Hematopoietic multipotent progenitor cell treated with erythropoietin and hydrocortisone succinate and interleukin-3 and kit ligand, for 4 days (in vitro differentiated cells): Measurements from ENCODE around the gene LIPN.

Experiments
- DNase-seq: peaks from one replicate; pipeline ENCODE4 v3.0.0-alpha.2; 2015

Gene LIPN

DNA sequence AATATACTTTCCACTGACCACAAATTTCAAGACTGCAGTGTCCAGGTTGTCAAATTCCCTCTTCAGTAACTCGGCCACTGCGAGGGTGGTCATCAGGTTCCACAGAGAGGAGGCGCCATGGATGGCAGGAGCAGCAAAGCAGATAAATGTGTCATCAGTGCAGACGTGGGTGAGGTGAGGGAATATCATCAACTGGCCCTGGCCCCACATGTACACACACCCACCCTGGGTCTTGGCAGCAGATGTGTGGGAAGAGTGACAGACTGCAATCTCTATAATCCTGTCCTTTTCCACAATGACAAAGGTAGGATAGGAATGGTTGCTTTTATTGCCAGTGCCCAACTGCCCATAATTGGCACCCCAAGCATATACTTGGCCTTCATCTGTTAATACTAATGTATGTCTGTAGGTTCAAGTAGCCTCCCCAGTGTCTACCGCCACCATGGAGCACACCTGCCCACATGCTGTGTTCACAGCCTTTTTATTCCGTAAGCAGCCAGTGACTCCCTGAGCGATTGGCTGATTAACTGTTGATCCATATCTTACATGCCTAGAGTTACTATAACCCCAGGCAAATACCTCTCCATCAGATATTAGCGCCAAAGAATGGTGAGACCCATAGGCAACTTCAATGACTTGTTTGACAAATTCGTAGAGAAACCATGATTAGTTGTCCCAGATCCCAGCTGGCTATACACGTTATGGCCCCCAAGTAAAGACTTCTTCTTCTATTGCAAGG is 26.4 kb downstream of the LIPN start:
- DNase-seq: no peak

DNA sequence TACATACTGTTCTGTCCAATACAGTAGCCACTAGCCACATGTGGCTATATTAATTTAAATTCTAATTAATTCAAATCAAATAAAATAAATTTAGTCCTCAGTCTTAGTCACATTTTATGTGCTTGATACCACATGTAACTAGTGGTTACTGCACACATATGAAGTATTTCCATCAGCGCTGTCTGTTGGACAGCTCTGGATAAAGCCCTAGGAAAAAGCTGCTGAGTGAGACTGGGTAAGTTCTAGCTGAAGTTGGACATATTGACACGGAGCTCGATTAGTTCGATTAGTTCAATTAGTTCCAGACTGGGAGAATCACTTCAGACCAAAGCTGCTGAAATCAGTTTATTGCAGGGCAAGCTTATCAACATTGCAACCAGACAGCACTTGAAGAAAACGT is 27.6 kb downstream of the LIPN start:
- no peak for DNase-seq

DNA sequence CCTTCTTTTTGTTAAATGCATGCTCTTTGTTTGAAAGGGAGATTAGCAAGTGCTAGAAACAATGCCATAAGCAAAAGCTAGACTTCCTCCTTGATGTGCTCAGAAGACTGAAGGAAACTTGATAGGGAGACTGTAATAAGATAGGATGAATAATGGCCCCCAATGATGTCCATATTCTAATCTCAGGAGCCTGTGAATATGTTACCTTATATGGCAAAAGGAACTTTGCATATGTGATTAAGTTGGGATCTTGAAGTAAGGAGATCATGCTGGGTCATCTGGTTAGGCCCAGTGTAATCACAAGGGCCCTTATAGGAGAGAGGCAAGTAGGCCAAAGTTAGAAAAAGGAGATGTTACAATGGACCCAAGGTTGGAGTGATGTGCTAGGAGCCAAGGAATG is 29.1 kb downstream of the LIPN start:
- DNase-seq: no peak

DNA sequence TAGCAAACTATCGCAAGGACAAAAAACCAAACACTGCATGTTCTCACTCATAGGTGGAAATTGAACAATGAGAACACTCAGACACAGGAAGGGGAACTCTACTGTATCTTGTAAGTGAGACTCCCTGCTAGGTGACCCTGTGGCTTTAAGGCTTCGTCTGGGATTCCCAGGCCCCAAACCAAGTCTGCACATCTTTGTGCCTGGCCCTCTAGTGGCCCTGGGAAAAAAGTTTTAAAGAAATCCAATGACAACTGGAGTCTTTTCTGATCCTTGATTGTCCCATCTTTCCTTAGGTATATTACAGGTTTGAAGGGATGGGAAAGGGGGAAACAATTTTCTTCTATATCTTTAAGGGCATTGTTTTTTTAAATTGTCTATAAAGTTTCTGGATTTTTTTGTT is 32.1 kb downstream of the LIPN start:
- DNase-seq: peak; percentile 65

DNA sequence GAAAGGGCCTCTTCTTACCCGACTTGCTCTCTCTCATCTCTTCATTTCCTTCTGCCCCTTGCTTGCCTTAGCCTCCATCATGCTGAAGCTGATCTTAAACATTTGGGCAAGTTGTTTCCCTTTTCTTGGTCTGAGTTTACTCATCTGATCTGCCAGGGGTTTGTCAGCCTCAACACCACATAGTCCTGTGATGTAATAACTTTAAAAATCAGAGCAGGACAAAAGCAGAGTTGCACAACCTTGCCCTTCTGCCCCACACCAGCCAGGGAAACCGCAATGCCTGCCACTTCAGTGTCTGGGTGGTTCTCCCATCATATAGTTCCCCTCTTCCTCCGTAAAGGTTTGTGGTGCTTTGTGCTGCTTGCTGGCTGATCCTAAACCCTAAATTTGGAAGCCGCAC is 32.8 kb downstream of the LIPN start:
- peak; percentile 73 for DNase-seq

DNA sequence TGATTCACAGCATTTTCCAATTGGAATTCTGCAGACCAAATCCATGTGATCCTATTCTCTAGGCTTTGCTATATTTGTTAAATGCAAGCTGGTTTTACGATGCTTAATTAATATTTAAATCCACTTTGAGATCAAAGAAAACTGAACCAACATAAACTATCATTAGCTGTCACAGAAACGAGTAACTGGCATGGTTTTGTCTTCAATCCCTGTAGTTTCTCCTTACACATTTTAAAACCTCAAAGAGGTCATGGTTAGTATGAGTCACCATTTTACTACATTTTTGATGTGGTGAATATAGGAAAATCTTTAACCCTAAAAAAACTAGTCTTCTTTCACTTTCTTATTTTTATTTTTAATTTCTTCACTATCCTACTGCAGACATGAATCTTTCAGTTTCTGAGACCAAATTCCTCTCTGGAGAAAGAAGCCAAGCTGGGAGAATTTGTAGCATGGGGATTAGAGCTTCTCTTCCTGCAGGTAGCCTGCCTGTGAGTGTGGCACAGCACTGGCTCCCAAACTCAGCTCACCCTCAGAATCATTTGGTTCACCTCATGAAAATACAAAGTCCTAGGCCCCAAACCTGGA is 34.0 kb downstream of the LIPN start:
- DNase-seq: peak; percentile 20

DNA sequence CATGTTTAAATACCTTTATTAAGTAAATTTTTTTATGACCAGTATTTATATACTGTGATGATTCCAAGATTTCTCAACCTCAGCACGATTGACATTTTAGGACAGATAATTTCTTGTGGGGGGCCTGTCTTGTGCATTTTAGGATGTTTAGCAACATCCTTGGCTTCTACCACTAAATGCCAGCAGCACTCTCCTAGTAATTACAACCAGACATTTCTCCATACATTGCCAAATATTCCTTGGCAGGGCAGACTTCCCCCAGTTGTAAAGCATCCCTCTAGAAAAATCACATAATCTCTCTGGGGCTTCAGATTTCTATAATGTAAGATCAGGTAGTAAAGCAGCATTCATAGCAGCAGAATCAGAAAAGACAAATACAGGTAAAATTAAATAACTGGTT is 34.9 kb downstream of the LIPN start:
- DNase-seq: no peak

DNA sequence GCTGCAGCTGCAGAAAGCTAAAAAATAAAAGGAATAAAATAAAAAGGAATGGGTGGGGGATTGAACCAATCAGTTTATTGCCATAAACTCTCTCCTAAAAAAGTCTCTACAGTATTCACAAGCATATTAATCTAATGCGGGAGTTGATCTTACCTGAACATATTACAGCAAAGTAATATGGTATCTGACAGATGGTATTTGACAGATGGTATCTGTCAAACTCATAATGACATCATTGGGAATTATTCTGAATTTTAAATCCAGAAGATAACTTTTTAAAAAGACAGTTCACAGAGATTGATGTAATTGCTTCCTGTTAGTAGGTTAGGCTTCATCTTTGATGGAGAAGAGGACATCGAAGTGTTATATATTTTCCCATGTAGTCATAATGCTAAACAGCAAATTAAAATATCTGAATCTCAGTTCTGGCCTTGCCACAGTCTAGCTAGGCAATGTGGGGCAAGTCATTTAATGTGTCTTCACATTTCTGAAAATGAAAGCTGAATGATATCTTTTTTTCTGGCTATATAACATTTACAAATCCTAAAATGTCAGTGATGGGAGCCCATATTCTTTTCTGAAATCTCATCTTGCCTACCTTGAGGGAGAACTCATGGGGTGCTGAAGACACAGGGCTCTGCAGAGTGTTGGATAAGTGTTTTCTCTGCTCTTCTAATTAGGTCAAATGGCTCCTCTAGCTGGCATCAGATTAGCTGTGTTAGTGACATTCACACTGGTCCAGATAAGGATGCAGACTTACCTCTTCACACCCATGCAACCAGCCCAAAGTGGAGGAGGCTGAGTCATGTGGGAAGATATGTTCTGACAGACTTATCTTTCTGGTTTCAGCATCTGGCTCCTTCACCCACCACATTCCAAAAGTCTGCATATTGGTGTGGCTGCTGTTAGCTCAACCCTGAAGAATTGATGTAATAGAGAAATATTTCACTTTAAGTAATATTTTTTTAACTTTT is 40.6 kb downstream of the LIPN start:
- DNase-seq: peak; percentile 78

DNA sequence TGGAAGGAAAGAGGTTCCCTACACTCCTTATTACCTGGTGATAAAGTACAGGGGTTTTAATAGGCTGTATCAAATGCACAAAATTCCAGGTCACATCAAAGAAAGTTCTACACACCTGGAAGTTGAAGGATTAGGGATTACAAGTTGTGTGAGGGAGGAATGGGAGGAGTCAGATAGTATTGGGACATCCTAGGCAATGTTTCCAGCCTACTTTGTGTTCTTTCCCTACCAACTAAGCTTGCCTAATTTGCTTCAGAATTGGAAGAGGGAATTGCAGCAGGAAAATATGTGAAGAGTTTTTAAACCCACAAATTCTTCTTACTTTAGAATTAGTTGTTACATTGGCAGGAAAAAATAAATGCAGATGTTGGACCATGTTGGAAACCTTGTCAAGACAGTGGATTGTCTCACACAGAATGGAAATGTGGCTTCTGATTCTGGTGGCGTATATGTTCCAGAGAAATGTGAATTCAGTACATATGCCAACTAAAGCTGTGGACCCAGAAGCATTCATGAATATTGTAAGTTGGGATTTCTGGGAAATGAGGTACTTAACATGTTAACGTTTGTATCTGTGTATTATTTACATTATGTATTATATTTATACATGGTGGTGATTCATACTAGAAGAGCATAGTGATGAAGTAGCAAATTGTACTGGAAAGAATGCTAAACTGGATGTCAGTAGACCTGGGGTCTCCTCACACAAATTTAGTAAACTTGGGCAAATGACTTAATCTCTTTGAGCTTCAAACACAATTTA is 42.9 kb downstream of the LIPN start, which contains the start of gene LIPM:
TSS of gene LIPM (plus strand) at position 208 of the 763 bp plus-strand sequence. CDS start at position 375, 167 bp downstream.
- DNase-seq: no peak

DNA sequence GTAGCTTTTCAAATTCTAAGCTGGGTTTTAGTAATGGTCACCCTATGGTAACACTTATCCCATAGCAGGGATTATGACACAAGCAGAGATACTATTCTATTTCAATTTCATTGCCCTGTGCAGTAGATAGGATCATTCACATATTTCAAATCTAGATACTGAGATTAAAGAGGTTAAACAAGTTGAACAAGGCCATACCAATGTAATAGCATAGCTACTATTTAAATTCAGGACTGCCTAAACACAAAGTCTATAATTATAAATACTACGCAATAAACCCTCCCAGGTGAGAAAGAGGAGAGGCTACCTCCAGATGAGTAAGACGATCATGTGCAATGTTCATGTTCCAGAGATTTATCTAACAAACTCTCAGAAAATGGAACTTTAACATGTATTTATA is 43.8 kb downstream of the LIPN start:
- no peak for DNase-seq

DNA sequence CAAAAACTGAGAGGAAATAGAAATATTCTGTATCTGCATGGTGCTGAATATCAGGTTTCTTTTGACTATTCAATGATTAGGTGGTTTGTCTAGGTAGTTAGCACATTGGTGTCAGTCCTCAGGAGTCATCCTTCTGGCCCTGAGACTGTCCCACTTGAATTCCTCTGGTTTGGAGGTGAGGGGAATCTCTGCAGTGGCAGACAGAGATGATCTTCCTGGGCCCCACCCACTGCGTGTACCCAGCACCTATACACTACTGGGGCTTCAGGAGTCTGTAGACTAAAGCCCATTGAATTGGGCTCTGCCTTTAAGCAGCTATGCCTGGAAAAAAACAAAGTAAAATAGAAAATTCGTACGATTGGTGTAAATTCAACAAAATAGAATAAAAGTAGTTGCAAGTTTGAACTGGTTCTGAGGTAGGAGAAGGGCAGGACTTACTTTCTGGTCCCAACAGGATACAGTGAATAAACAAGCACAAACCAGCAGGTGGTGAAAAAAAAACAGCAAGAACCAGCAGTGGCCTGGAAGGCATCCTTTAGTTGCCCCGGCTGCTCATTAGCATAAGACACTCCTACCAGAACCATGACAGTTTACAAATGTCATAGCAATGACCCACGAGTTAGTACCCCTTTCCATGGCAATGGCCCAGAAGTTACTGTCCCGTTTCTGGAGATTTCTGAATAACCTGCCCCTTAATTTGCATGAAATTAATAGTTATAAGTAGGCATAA is 44.4 kb downstream of the LIPN start:
- DNase-seq: no peak

DNA sequence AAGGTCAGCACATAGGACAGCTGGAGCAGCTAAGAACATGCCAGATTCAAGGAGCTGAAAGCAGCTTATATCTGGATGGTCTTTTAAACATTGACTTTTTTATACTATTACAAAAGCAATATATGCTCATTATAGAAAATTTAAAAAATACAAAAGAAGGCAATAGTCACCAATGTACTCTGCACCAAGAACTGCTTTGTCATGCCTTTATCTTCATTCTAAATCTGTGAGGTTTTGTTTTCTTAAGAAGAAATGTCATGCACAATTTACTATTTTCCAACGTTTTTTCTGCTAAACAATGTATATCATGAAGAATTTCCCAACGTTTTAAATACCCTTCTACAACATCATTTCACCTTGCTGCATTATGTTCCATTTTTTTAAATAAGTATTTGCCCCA is 45.5 kb downstream of the LIPN start:
- DNase-seq: peak; percentile 57

DNA sequence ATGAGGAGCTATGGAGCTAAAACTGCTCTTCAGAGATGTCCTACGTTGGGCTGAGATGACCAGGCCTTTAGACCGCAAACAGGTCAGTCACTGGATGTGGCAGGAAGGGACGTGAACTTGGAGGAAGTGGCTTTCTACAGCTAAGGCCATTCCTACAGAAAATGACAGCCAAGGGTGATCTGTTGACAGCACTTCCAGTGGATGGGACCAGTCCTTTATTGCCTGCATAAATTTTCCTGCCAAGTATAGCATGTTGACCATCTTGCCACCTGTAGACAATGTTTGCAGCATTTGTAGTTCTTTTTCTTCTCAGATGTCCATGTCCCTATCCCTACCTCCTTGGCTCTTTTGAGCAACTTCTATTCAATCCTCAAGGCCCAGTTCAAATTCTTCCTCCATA is 46.1 kb downstream of the LIPN start:
- DNase-seq: no peak

DNA sequence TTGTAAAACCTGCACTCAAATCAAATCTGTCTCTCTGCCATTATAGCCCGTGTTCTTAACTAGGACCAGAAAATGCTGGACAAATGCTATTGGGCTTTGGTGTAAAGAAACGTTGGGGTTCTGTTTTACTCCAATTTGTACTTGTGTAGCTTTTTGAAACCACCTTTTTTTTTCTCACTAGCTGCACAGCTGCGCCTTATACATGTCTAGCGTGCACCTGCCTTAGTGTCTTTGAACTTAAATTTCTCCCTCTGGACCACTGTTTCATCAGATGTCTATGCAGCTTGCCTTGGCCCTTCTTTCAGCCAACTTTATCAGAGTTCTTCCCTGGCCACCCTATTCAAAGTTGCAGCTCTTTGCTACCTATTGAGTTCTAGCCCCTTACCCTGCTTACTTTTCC is 49.8 kb downstream of the LIPN start:
- DNase-seq: no peak

DNA sequence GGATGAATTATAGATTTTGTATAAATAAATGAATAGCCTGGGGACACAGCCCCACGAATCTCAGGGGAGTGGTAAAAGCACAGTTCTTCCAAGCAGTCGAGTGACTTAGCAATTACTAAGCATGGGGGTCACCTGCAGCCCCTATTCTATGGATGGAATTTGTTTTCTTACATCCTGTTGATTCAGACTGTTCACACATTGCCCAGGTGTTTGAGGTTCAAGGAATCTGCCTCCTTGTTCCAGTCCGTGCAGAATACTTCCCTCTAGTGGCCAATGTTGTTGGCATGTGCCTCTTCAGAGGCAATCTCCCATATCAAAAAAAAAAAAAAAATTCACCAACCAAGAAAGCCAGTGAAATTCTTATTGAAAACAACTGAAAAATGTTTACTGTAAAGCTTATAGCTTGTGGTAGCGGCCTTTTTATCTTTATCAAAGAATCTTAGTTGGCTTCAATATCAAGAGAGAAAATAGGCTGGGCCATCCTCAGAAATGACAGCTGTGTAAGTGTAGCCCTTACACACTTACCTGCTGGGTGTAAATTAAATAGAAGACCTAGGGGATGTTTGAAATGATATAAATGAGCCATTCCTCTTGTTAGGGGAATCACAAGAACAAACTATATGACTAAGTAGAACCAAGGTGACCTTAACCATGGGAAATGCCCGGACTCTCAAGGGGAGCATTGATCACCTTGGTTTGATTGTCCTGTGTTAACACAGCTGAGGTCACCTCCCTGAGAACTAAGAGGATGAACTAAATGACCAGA is 50.6 kb downstream of the LIPN start:
- peak; percentile 78 for DNase-seq

DNA sequence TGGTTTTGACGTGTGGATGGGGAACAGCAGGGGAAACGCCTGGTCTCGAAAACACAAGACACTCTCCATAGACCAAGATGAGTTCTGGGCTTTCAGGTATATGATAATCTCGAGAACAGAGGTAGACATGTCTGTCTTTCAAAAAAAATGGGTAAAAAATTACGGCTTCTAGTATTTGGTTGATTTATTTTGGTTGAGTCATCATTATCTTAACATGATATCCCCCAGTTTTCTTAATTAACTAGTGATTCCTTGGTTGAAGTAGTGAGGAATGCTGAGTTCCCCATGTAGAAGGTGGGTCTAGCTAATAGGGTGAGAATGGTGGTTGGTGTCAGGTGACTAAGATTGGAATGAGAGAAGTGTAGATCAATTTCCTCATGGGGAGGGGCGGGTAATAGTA is 53.4 kb downstream of the LIPN start:
- no peak for DNase-seq

DNA sequence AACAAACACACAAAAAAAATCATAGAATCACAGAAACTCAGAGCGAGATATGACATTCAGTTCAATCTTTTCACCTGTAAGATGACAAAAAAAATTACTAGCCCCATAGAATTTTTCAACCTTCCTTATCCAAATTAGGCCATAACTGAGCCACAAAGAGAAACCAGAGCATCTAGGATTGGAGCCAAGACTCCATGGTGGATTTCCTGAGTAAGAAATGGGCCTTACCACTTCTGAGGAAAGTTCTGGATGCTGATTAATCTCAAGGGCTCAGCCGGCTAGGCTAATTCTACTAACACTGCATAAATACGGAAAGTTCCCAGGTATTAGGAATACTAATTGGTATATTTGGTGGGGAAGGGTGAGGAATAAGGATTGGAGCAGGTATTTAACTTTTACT is 59.5 kb downstream of the LIPN start:
- no peak for DNase-seq

DNA sequence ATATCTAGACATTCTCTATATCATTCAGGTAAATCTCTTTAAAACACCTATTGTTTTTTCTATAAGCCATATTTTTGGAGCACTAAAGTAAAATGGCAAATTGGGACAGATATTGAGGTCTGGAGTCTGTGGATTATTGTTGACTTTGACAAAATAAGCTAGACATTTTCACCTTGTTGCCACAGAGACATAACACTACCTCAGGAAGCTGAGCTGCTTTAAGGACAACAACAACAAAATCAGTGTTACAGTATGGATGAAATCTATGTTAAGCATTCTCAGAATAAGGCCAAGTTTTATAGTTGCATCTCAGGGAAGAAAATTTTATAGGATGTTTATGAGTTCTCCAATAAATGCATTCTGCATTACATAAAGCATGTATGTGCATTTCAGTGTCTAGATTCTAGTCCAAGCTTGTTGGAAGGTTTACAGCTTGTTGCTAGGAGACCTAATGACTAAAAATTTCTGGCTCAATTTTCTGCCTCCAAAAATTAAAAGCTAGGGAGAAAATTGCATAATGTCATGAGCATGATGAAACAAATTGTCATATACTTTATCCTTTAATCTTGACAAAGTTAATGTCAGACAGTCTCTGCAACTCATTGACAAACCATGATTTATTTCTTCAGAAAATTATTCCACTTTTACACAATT is 61.1 kb downstream of the LIPN start:
- DNase-seq: no peak

DNA sequence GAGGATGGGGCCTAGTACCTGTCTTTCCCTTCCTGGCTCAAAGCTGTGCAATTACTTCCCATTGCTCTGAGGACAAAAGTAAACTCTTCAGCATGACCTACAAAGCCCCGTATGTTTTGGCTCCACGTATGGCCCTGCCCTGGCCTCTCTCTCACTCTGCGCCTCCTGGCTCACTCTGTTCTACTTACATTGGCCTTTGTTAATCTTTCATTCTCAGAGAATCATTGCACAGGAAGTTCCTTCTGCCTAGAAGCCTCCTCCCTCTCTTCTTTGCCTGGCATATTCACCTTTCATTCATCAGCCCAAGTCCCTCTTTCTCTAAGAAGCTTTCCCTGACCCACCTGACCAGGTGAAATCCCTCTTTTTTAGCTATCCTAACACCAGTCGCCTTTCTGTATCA is 66.6 kb downstream of the LIPN start:
- DNase-seq: no peak

DNA sequence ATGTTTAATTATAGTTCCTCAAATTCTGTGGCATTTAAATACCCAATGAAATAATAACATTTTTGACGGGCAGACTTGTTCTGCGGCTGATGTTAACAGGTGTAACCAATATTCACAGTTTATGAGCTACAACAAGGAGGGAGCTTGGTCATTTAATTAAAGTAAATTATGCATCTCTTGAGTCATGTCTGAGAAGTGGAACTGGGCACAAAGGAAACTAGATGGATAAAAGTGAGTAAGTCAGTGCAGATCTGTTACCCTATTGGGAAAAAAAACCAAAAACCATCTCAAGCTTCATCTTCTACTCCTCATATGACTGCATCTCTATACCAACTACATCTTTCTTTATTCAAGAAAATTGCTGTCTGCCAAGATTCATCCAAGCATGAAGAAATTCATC is 67.9 kb downstream of the LIPN start:
- DNase-seq: no peak

DNA sequence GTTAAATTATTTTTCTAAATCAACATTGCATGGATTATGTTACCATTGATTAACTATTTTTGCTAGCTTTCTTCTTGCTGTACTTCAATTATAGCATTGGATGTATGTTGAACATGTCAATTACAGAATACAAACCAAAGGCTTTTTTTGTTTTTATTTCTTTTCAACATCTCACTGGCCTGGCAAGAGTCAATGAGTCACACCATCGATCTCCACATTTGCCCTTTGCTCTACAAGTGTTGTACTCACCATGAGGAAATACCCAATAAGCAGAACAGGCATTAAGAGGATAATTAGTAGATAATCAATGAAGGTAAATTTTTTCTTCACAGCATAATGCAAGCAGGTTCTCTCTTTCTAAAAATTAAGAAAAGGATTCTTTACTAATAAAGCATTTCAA is 68.5 kb downstream of the LIPN start:
- DNase-seq: no peak
